ENCODE measurements around the gene SBF2.

SBF2 gene

GRCh38 chr11:9787260-9787659 lies 506.8 kb downstream of the SBF2 start:
- Histone ChIP-seq H3K27me3 (ENCODE audit: control insufficient read depth, insufficient read depth, low read length) (no peaks in the 10 kb centered on the region), H3K36me3 (ENCODE audit: control insufficient read depth, insufficient read depth, low read length) (peaks cover 7% of the 10 kb centered on the region), H3K9me3 (ENCODE audit: control insufficient read depth, insufficient read depth, low read length) (no peaks in the 10 kb centered on the region), H3K4me1 (ENCODE audit: control insufficient read depth, insufficient read depth, low read length) (no peaks in the 10 kb centered on the region), H3K4me3 (ENCODE audit: low read depth, low read length) (no peak overlapping the region), H3K9ac (ENCODE audit: low read depth, low read length) (no peak overlapping the region)

- Histone ChIP-seq H3K9me3 (ENCODE audit: control insufficient read depth, insufficient read depth, low read length) (no peaks in the 10 kb centered on the region), H3K4me1 (ENCODE audit: control insufficient read depth, insufficient read depth, low read length) (no peaks in the 10 kb centered on the region), H3K9ac (ENCODE audit: low read depth, low read length) (no peak overlapping the region), H3K36me3 (ENCODE audit: control insufficient read depth, insufficient read depth, low read length) (peaks cover 8% of the 10 kb centered on the region), H3K4me3 (ENCODE audit: low read depth, low read length) (no peak overlapping the region), H3K27me3 (ENCODE audit: control insufficient read depth, insufficient read depth, low read length) (no peaks in the 10 kb centered on the region)
Observed at GRCh38 chr11:9784602-9785315, 509.3 kb downstream of the SBF2 start.

- Histone ChIP-seq H3K9ac (ENCODE audit: low read depth, low read length) (no peak overlapping the region), H3K36me3 (ENCODE audit: control insufficient read depth, insufficient read depth, low read length) (peaks cover 5% of the 10 kb centered on the region), H3K9me3 (ENCODE audit: control insufficient read depth, insufficient read depth, low read length) (no peaks in the 10 kb centered on the region), H3K4me3 (ENCODE audit: low read depth, low read length) (no peak overlapping the region), H3K4me1 (ENCODE audit: control insufficient read depth, insufficient read depth, low read length) (no peaks in the 10 kb centered on the region), H3K27me3 (ENCODE audit: control insufficient read depth, insufficient read depth, low read length) (no peaks in the 10 kb centered on the region)
Observed at GRCh38 chr11:9783986-9784385, 510.0 kb downstream of the SBF2 start.

- Histone ChIP-seq H3K9me3 (ENCODE audit: control insufficient read depth, insufficient read depth, low read length) (no peaks in the 10 kb centered on the region), H3K9ac (ENCODE audit: low read depth, low read length) (no peak overlapping the region), H3K4me1 (ENCODE audit: control insufficient read depth, insufficient read depth, low read length) (peaks cover 10% of the 10 kb centered on the region), H3K4me3 (ENCODE audit: low read depth, low read length) (no peak overlapping the region), H3K27me3 (ENCODE audit: control insufficient read depth, insufficient read depth, low read length) (no peaks in the 10 kb centered on the region), H3K36me3 (ENCODE audit: control insufficient read depth, insufficient read depth, low read length) (peaks cover 5% of the 10 kb centered on the region)
Observed at GRCh38 chr11:9780929-9781328, 513.1 kb downstream of the SBF2 start.

- Histone ChIP-seq H3K9me3 (ENCODE audit: control insufficient read depth, insufficient read depth, low read length) (no peaks in the 10 kb centered on the region), H3K27me3 (ENCODE audit: control insufficient read depth, insufficient read depth, low read length) (peaks cover 7% of the 10 kb centered on the region), H3K4me3 (ENCODE audit: low read depth, low read length) (no peak overlapping the region), H3K9ac (ENCODE audit: low read depth, low read length) (no peak overlapping the region), H3K4me1 (ENCODE audit: control insufficient read depth, insufficient read depth, low read length) (peaks cover 23% of the 10 kb centered on the region), H3K36me3 (ENCODE audit: control insufficient read depth, insufficient read depth, low read length) (peaks cover 2% of the 10 kb centered on the region)
Observed at GRCh38 chr11:9777525-9777924, 516.5 kb downstream of the SBF2 start.

- Histone ChIP-seq H3K36me3 (ENCODE audit: control insufficient read depth, insufficient read depth, low read length) (peaks cover 2% of the 10 kb centered on the region), H3K4me3 (ENCODE audit: low read depth, low read length) (no peak overlapping the region)
Observed at GRCh38 chr11:9777066-9777465, 517.0 kb downstream of the SBF2 start.

GRCh38 chr11:9776203-9776602 lies 517.8 kb downstream of the SBF2 start:
- Histone ChIP-seq H3K9ac (ENCODE audit: low read depth, low read length) (no peak overlapping the region), H3K36me3 (ENCODE audit: control insufficient read depth, insufficient read depth, low read length) (peaks cover 2% of the 10 kb centered on the region), H3K9me3 (ENCODE audit: control insufficient read depth, insufficient read depth, low read length) (no peaks in the 10 kb centered on the region), H3K4me1 (ENCODE audit: control insufficient read depth, insufficient read depth, low read length) (peaks cover 23% of the 10 kb centered on the region), H3K27me3 (ENCODE audit: control insufficient read depth, insufficient read depth, low read length) (peaks cover 7% of the 10 kb centered on the region), H3K4me3 (ENCODE audit: low read depth, low read length) (no peak overlapping the region)

More at GRCh38 chr11:9777066-9777465, 517.0 kb downstream of the SBF2 start:
- H3K27me3 ChIP-seq (ENCODE audit: control insufficient read depth, insufficient read depth, low read length), result peaks cover 7% of the 10 kb centered on the region
- no peaks in the 10 kb centered on the region for H3K9me3 ChIP-seq (ENCODE audit: control insufficient read depth, insufficient read depth, low read length)
- no peak overlapping the region for H3K9ac ChIP-seq (ENCODE audit: low read depth, low read length)
- H3K4me1 ChIP-seq (ENCODE audit: control insufficient read depth, insufficient read depth, low read length), result peaks cover 23% of the 10 kb centered on the region

GRCh38 chr11:9775398-9775779 lies 518.6 kb downstream of the SBF2 start:
- H3K9ac ChIP-seq (ENCODE audit: low read depth, low read length), result no peak overlapping the region
- no peaks in the 10 kb centered on the region for H3K9me3 ChIP-seq (ENCODE audit: control insufficient read depth, insufficient read depth, low read length)
- peaks cover 2% of the 10 kb centered on the region for H3K36me3 ChIP-seq (ENCODE audit: control insufficient read depth, insufficient read depth, low read length)
- H3K4me1 ChIP-seq (ENCODE audit: control insufficient read depth, insufficient read depth, low read length), result peaks cover 23% of the 10 kb centered on the region
- peaks cover 7% of the 10 kb centered on the region for H3K27me3 ChIP-seq (ENCODE audit: control insufficient read depth, insufficient read depth, low read length)
- no peak overlapping the region for H3K4me3 ChIP-seq (ENCODE audit: low read depth, low read length)

- no peaks in the 10 kb centered on the region for H3K36me3 ChIP-seq (ENCODE audit: control insufficient read depth, insufficient read depth, low read length)
- no peak overlapping the region for H3K9ac ChIP-seq (ENCODE audit: low read depth, low read length)
Observed at GRCh38 chr11:9774591-9775397, 519.2 kb downstream of the SBF2 start.

GRCh38 chr11:9774109-9774508 lies 519.9 kb downstream of the SBF2 start:
- peaks cover 7% of the 10 kb centered on the region for H3K27me3 ChIP-seq (ENCODE audit: control insufficient read depth, insufficient read depth, low read length)
- H3K4me1 ChIP-seq (ENCODE audit: control insufficient read depth, insufficient read depth, low read length), result peaks cover 23% of the 10 kb centered on the region
- no peak overlapping the region for H3K9ac ChIP-seq (ENCODE audit: low read depth, low read length)
- H3K4me3 ChIP-seq (ENCODE audit: low read depth, low read length), result no peak overlapping the region
- no peaks in the 10 kb centered on the region for H3K9me3 ChIP-seq (ENCODE audit: control insufficient read depth, insufficient read depth, low read length)
- no peaks in the 10 kb centered on the region for H3K36me3 ChIP-seq (ENCODE audit: control insufficient read depth, insufficient read depth, low read length)

More at GRCh38 chr11:9774591-9775397, 519.2 kb downstream of the SBF2 start:
- Histone ChIP-seq H3K4me1 (ENCODE audit: control insufficient read depth, insufficient read depth, low read length) (peaks cover 23% of the 10 kb centered on the region), H3K27me3 (ENCODE audit: control insufficient read depth, insufficient read depth, low read length) (peaks cover 7% of the 10 kb centered on the region), H3K4me3 (ENCODE audit: low read depth, low read length) (no peak overlapping the region), H3K9me3 (ENCODE audit: control insufficient read depth, insufficient read depth, low read length) (no peaks in the 10 kb centered on the region)

- peaks cover 23% of the 10 kb centered on the region for H3K4me1 ChIP-seq (ENCODE audit: control insufficient read depth, insufficient read depth, low read length)
- peaks cover 7% of the 10 kb centered on the region for H3K27me3 ChIP-seq (ENCODE audit: control insufficient read depth, insufficient read depth, low read length)
- H3K9ac ChIP-seq (ENCODE audit: low read depth, low read length), result no peak overlapping the region
- H3K9me3 ChIP-seq (ENCODE audit: control insufficient read depth, insufficient read depth, low read length), result no peaks in the 10 kb centered on the region
- no peak overlapping the region for H3K4me3 ChIP-seq (ENCODE audit: low read depth, low read length)
- H3K36me3 ChIP-seq (ENCODE audit: control insufficient read depth, insufficient read depth, low read length), result no peaks in the 10 kb centered on the region
Observed at GRCh38 chr11:9773524-9773923, 520.5 kb downstream of the SBF2 start.

GRCh38 chr11:9772218-9772617 lies 521.8 kb downstream of the SBF2 start:
- Histone ChIP-seq H3K9ac (ENCODE audit: low read depth, low read length) (no peak overlapping the region), H3K9me3 (ENCODE audit: control insufficient read depth, insufficient read depth, low read length) (no peaks in the 10 kb centered on the region), H3K4me1 (ENCODE audit: control insufficient read depth, insufficient read depth, low read length) (peaks cover 19% of the 10 kb centered on the region), H3K4me3 (ENCODE audit: low read depth, low read length) (no peak overlapping the region), H3K36me3 (ENCODE audit: control insufficient read depth, insufficient read depth, low read length) (no peaks in the 10 kb centered on the region), H3K27me3 (ENCODE audit: control insufficient read depth, insufficient read depth, low read length) (peaks cover 7% of the 10 kb centered on the region)
